Suprapubic skin (tissue), 4 donors: ENCODE measurements around the gene SPATA9. TPM values are rescaled to one million over a fixed set of nuclear protein-coding genes. Genes with fewer than 3 reads are reported as not detected.

Experiments used
- DNase-seq, 2 donors: peaks; one replicate each; pipeline ENCODE4 v3.0.0-alpha.2; 2019; ENCODE audit warnings: low spot score in 2 of 2
- H3K27ac ChIP-seq: fragments of 200-600 bp; sonication (generic); one replicate; pipeline ENCODE4 v1.5.1; 2019
- H3K27me3 ChIP-seq: fragments of 200-600 bp; sonication (generic); one replicate; pipeline ENCODE4 v1.5.1; 2019
- H3K36me3 ChIP-seq: fragments of 200-600 bp; sonication (generic); one replicate; pipeline ENCODE4 v1.5.1; 2019
- H3K4me1 ChIP-seq: fragments of 200-600 bp; sonication (generic); one replicate; pipeline ENCODE4 v1.5.1; 2019
- H3K4me3 ChIP-seq: fragments of 200-600 bp; sonication (generic); one replicate; pipeline ENCODE4 v1.5.1; 2019; ENCODE audit warnings: mild to moderate bottlenecking
- H3K9me3 ChIP-seq: fragments of 200-600 bp; sonication (generic); one replicate; pipeline ENCODE4 v1.5.1; 2019
- CTCF ChIP-seq, 2 donors: fragments of 200-600 bp in 1 of 2; fragments of 450-650 bp in 1 of 2; sonication (generic) in 1 of 2; IDR thresholded peaks; one replicate each; pipeline ENCODE4 v1.5.1; 2016 to 2019; ENCODE audit warnings: antibody characterized with exemption in 2 of 2, mild to moderate bottlenecking in 1 of 2, moderate library complexity in 1 of 2
- EP300 ChIP-seq: sonication (generic); formaldehyde crosslinking; IDR thresholded peaks from one replicate; pipeline ENCODE4 v1.6.1; 2017; ENCODE audit warnings: antibody characterized with exemption
- POLR2A ChIP-seq, 2 donors: fragments of 450-650 bp; IDR thresholded peaks; one replicate each; pipeline ENCODE4 v1.6.1; 2017; ENCODE audit warnings: antibody characterized with exemption in 2 of 2, mild to moderate bottlenecking in 2 of 2, moderate library complexity in 2 of 2
- POLR2AphosphoS5 ChIP-seq, 3 donors: sonication (generic); formaldehyde crosslinking; IDR thresholded peaks; one replicate each; pipeline ENCODE4 v1.6.1; 2017; ENCODE audit warnings: antibody characterized with exemption in 3 of 3
- WGBS: methylation state at CpG from one replicate; pipeline ENCODE4 v1.1.5; 2018; 5-methylcytosine and 5-hydroxymethylcytosine counted together
- total RNA-seq, 4 donors: library from RNA; depleted of rRNA; stranded (reverse); fragments of >200 nt; gene quantifications; one replicate each; pipeline ENCODE4 v1.1.0, GENCODE V29; 2016

The SPATA9 gene
- total RNA-seq, 4 donors from 2014 or later: not detected

- no peaks in the 10 kb centered on the region for H3K4me1 ChIP-seq
- no peak for DNase-seq
- H3K9me3 ChIP-seq: no peaks in the 10 kb centered on the region
- 73% methylated on average over 4 of the region's 4 CpGs for WGBS
- H3K4me3 ChIP-seq: no peak overlapping the region
- H3K27me3 ChIP-seq: no peaks in the 10 kb centered on the region
- no peaks in the 10 kb centered on the region for H3K36me3 ChIP-seq
- no peak overlapping the region for H3K27ac ChIP-seq
- TF ChIP-seq CTCF (IDR thresholded peaks at IDR 0.05) (no peak), EP300 (no peak), POLR2AphosphoS5 (IDR thresholded peaks at IDR 0.05) (no peak), POLR2A (IDR thresholded peaks at IDR 0.05) (no peak)
Observed at GRCh38 chr5:95669540-95669939, 13.3 kb downstream of the SPATA9 start.

- H3K4me3 ChIP-seq: no peak overlapping the region
- TF ChIP-seq POLR2A (IDR thresholded peaks at IDR 0.05) (no peak), CTCF (IDR thresholded peaks at IDR 0.05) (no peak), POLR2AphosphoS5 (IDR thresholded peaks at IDR 0.05) (no peak), EP300 (no peak)
- peaks cover 5% of the 10 kb centered on the region for H3K4me1 ChIP-seq
- H3K9me3 ChIP-seq: no peaks in the 10 kb centered on the region
- WGBS: 80% methylated on average over 1 of the region's 1 CpG
- DNase-seq: no peak
- H3K27ac ChIP-seq: no peak overlapping the region
- H3K27me3 ChIP-seq: no peaks in the 10 kb centered on the region
- H3K36me3 ChIP-seq: no peaks in the 10 kb centered on the region
Observed at GRCh38 chr5:95668728-95669127, 14.1 kb downstream of the SPATA9 start.

- no peak for TF ChIP-seq EP300
- TF ChIP-seq CTCF (IDR thresholded peaks at IDR 0.05): no peak
- no peak for TF ChIP-seq POLR2A (IDR thresholded peaks at IDR 0.05)
- TF ChIP-seq POLR2AphosphoS5 (IDR thresholded peaks at IDR 0.05): no peak
- peaks cover 5% of the 10 kb centered on the region for H3K4me1 ChIP-seq
- no peaks in the 10 kb centered on the region for H3K36me3 ChIP-seq
- no peaks in the 10 kb centered on the region for H3K27me3 ChIP-seq
- H3K9me3 ChIP-seq: no peaks in the 10 kb centered on the region
- H3K27ac ChIP-seq: no peak overlapping the region
- H3K4me3 ChIP-seq: no peak overlapping the region
- DNase-seq: no peak
Observed at GRCh38 chr5:95668216-95668615, 14.6 kb downstream of the SPATA9 start.

- DNase-seq: no peak
- Histone ChIP-seq H3K4me3 (no peak overlapping the region), H3K4me1 (peaks cover 5% of the 10 kb centered on the region), H3K9me3 (no peaks in the 10 kb centered on the region), H3K36me3 (no peaks in the 10 kb centered on the region), H3K27me3 (no peaks in the 10 kb centered on the region), H3K27ac (no peak overlapping the region)
- TF ChIP-seq POLR2A (IDR thresholded peaks at IDR 0.05): no peak
Observed at GRCh38 chr5:95667678-95668077, 15.1 kb downstream of the SPATA9 start.

GRCh38 chr5:95667061-95667618, 15.7 kb downstream of the SPATA9 start:
- no peaks in the 10 kb centered on the region for H3K36me3 ChIP-seq
- 76% methylated on average over 4 of the region's 4 CpGs for WGBS
- H3K4me1 ChIP-seq: peaks cover 5% of the 10 kb centered on the region
- H3K4me3 ChIP-seq: no peak overlapping the region
- H3K9me3 ChIP-seq: no peaks in the 10 kb centered on the region
- no peaks in the 10 kb centered on the region for H3K27me3 ChIP-seq
- DNase-seq: no peak
- no peak overlapping the region for H3K27ac ChIP-seq
- TF ChIP-seq EP300: no peak

- TF ChIP-seq EP300: no peak
- no peak for TF ChIP-seq POLR2A (IDR thresholded peaks at IDR 0.05)
- peak; percentile 68 to 70 for TF ChIP-seq CTCF (IDR thresholded peaks at IDR 0.05)
- TF ChIP-seq POLR2AphosphoS5 (IDR thresholded peaks at IDR 0.05): no peak
- Histone ChIP-seq H3K27ac (no peak overlapping the region), H3K9me3 (no peaks in the 10 kb centered on the region), H3K4me1 (peaks cover 5% of the 10 kb centered on the region), H3K27me3 (no peaks in the 10 kb centered on the region), H3K36me3 (no peaks in the 10 kb centered on the region), H3K4me3 (no peak overlapping the region)
- DNase-seq: no peak
- 8% methylated on average over 3 of the region's 3 CpGs for WGBS
Observed at GRCh38 chr5:95664204-95664786, 18.5 kb downstream of the SPATA9 start.
